Liver (tissue), 9 donors: ENCODE data around the gene ACKR4. TPM values are rescaled to one million over a fixed set of nuclear protein-coding genes. Genes with fewer than 3 reads are reported as not detected.

Experiments
- DNase-seq: peaks from one replicate; pipeline ENCODE4 v3.0.0-alpha.2; 2017; ENCODE audit warnings: low spot score
- H3K27ac ChIP-seq, 2 donors: one replicate each; pipeline ENCODE4 v1.7.0; 2013; ENCODE audit warnings: inconsistent platforms in 2 of 2, low read length in 2 of 2, control low read depth in 1 of 2, low read depth in 1 of 2, mild to moderate bottlenecking in 1 of 2
- H3K27me3 ChIP-seq, 4 donors: one replicate each; pipeline versions ENCODE4 v1.6.1 to v1.7.0; 2013; ENCODE audit warnings: low read length in 3 of 4, inconsistent platforms in 1 of 4, mild to moderate bottlenecking in 1 of 4, moderate library complexity in 1 of 4; ENCODE audit not compliant: control insufficient read depth in 4 of 4, insufficient read depth in 4 of 4
- H3K36me3 ChIP-seq, 4 donors: one replicate each; pipeline versions ENCODE4 v1.6.1 to v1.7.0; 2013; ENCODE audit warnings: low read length in 3 of 4, mild to moderate bottlenecking in 3 of 4, low read depth in 1 of 4, moderate library complexity in 1 of 4; ENCODE audit not compliant: control insufficient read depth in 4 of 4, insufficient read depth in 3 of 4
- H3K4me1 ChIP-seq, 4 donors: one replicate each; pipeline versions ENCODE4 v1.6.1 to v1.7.0; 2013; ENCODE audit warnings: low read length in 3 of 4, mild to moderate bottlenecking in 3 of 4, moderate library complexity in 1 of 4; ENCODE audit not compliant: control insufficient read depth in 4 of 4, insufficient read depth in 4 of 4
- H3K4me3 ChIP-seq, 3 donors: one replicate each; pipeline versions ENCODE4 v1.6.1 to v1.7.0; 2013; ENCODE audit warnings: low read length in 3 of 3, control low read depth in 1 of 3, low read depth in 1 of 3, mild to moderate bottlenecking in 1 of 3
- H3K9ac ChIP-seq, 2 donors: one replicate each; pipeline ENCODE4 v1.7.0; 2013; ENCODE audit warnings: low read length in 2 of 2, mild to moderate bottlenecking in 2 of 2, moderate library complexity in 2 of 2, control low read depth in 1 of 2, low read depth in 1 of 2
- H3K9me3 ChIP-seq, 4 donors: one replicate each; pipeline versions ENCODE4 v1.6.1 to v1.7.0; 2013; ENCODE audit warnings: low read length in 3 of 4; ENCODE audit not compliant: control insufficient read depth in 4 of 4
- CTCF ChIP-seq: fragments of 150-350 bp; IDR thresholded peaks from 2 replicates; pipeline ENCODE4 v1.5.1; 2017; ENCODE audit warnings: improper control_type of control experiment, low read depth, low read length; ENCODE audit not compliant: missing input control
- EGR1 ChIP-seq, 2 donors: IDR thresholded peaks; 2 replicates each; pipeline ENCODE4 v1.6.1; 2016 to 2018; ENCODE audit warnings: antibody characterized with exemption in 2 of 2, low read depth in 2 of 2
- FOXA1 ChIP-seq: IDR thresholded peaks from 2 replicates; pipeline ENCODE4 v1.6.1; 2016; ENCODE audit warnings: antibody characterized with exemption
- FOXA2 ChIP-seq: IDR thresholded peaks from 2 replicates; pipeline ENCODE4 v1.6.1; 2016; ENCODE audit warnings: antibody characterized with exemption
- GABPA ChIP-seq, 2 donors: IDR thresholded peaks in 1 of 2; conservative IDR thresholded peaks in 1 of 2; 2 replicates each; pipeline ENCODE4 v1.6.1; 2016; ENCODE audit warnings: antibody characterized with exemption in 2 of 2, mild to moderate bottlenecking in 1 of 2, moderate library complexity in 1 of 2
- HNF4A ChIP-seq, 2 donors: conservative IDR thresholded peaks; 2 replicates each; pipeline ENCODE4 v1.6.1; 2016; ENCODE audit warnings: antibody characterized with exemption in 2 of 2, mild to moderate bottlenecking in 2 of 2
- HNF4G ChIP-seq: IDR thresholded peaks from 2 replicates; pipeline ENCODE4 v1.6.1; 2016; ENCODE audit warnings: antibody characterized with exemption
- JUND ChIP-seq, 2 donors: IDR thresholded peaks; 2 replicates each; pipeline ENCODE4 v1.6.1; 2016; ENCODE audit warnings: antibody characterized with exemption in 2 of 2
- NR2F2 ChIP-seq: IDR thresholded peaks from 2 replicates; pipeline ENCODE4 v1.6.1; 2016; ENCODE audit warnings: antibody characterized with exemption
- RAD21 ChIP-seq, 2 donors: IDR thresholded peaks; 2 replicates each; pipeline ENCODE4 v1.6.1; 2016; ENCODE audit warnings: antibody characterized with exemption in 2 of 2, mild to moderate bottlenecking in 2 of 2
- REST ChIP-seq: IDR thresholded peaks from 2 replicates; pipeline ENCODE4 v1.6.1; 2016; ENCODE audit warnings: antibody characterized with exemption, mild to moderate bottlenecking
- RXRA ChIP-seq, 2 donors: IDR thresholded peaks; 2 replicates each; pipeline ENCODE4 v1.6.1; 2017 to 2018; ENCODE audit warnings: antibody characterized with exemption in 2 of 2, mild to moderate bottlenecking in 1 of 2
- SP1 ChIP-seq: IDR thresholded peaks from 2 replicates; pipeline ENCODE4 v1.6.1; 2018; ENCODE audit warnings: antibody characterized with exemption, mild to moderate bottlenecking
- TAF1 ChIP-seq: conservative IDR thresholded peaks from 2 replicates; pipeline ENCODE4 v1.6.1; 2016; ENCODE audit warnings: antibody characterized with exemption, mild to moderate bottlenecking
- YY1 ChIP-seq: IDR thresholded peaks from 2 replicates; pipeline ENCODE4 v1.6.1; 2016; ENCODE audit warnings: antibody characterized with exemption, mild to moderate bottlenecking
- ZBTB33 ChIP-seq: IDR thresholded peaks from 2 replicates; pipeline ENCODE4 v1.6.1; 2016; ENCODE audit warnings: antibody characterized with exemption
- WGBS: extraction: QIAGEN DNeasy Blood & Tissue Kit; methylation state at CpG from one replicate; pipeline ENCODE4 v1.1.7; 2013; 5-methylcytosine and 5-hydroxymethylcytosine counted together
- polyA plus RNA-seq, 2 donors: library from polyadenylated mRNA; stranded (reverse) in 1 of 2; unstranded in 1 of 2; fragments of 200-250 nt in 1 of 2; fragments of >200 nt in 1 of 2; fragmentation: Nextera tagmentation in 1 of 2; extraction: Ambion mirVana in 1 of 2; gene quantifications; one replicate each; pipeline versions ENCODE4 v1.2.1 to v1.2.3, GENCODE V29; 2013 to 2015
- total RNA-seq, 2 donors: library from RNA; depleted of rRNA; stranded (reverse); fragments of >200 nt; gene quantifications; one replicate each; pipeline ENCODE4 v1.2.3, GENCODE V29; 2014
- TF ChIP-seq, protein P1 (sequence below): IDR thresholded peaks from 2 replicates; pipeline ENCODE4 v1.6.1; 2016; ENCODE audit warnings: antibody characterized with exemption
- TF ChIP-seq, protein P2 (sequence below): IDR thresholded peaks from 2 replicates; pipeline ENCODE4 v1.6.1; 2016; ENCODE audit warnings: antibody characterized with exemption
- donor health status: healthy.
- donor health status: healthy.
- donor health status: healthy.
- donor health status: healthy.
- donor health status: healthy.

Gene ACKR4
- total and polyA plus RNA-seq, 4 donors = 0.21 to 0.71 (median 0.31) TPM

GRCh38 chr3:132645058-132645457 is 48.0 kb downstream of the ACKR4 start:
- Histone ChIP-seq H3K9me3 (no peaks in the 10 kb centered on the region), H3K36me3 (peaks cover 0 to 16% (median 6%) of the 10 kb centered on the region in 4 donors), H3K4me1 (peaks cover 0 to 3% (median 0%) of the 10 kb centered on the region in 4 donors), H3K27ac (no peak overlapping the region), H3K27me3 (no peaks in the 10 kb centered on the region), H3K4me3 (no peak overlapping the region), H3K9ac (peak overlapping the region in 1 of 2 donors; percentile 19)
- 91% methylated on average over 1 of the region's 1 CpG for WGBS
- DNase-seq = no peak
- TF ChIP-seq YY1 = no peak
- no peak for TF ChIP-seq ZBTB33
- TF ChIP-seq GABPA (IDR thresholded peaks at IDR 0.05 in 1 of 2, conservative IDR thresholded peaks at IDR 0.05 in 1 of 2) = no peak
- TF ChIP-seq FOXA1 = no peak
- no peak for TF ChIP-seq NR2F2
- TF ChIP-seq REST = no peak
- no peak for TF ChIP-seq EGR1 (IDR thresholded peaks at IDR 0.05; ENCODE audit: low read depth in 2 of 2)
- TF ChIP-seq, protein P1, sequence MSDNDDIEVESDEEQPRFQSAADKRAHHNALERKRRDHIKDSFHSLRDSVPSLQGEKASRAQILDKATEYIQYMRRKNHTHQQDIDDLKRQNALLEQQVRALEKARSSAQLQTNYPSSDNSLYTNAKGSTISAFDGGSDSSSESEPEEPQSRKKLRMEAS = no peak
- no peak for TF ChIP-seq CTCF
- no peak for TF ChIP-seq HNF4G
- no peak for TF ChIP-seq HNF4A (conservative IDR thresholded peaks at IDR 0.05)
- TF ChIP-seq FOXA2 = no peak
- TF ChIP-seq, protein P2, sequence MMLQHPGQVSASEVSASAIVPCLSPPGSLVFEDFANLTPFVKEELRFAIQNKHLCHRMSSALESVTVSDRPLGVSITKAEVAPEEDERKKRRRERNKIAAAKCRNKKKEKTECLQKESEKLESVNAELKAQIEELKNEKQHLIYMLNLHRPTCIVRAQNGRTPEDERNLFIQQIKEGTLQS = no peak
- no peak for TF ChIP-seq JUND (IDR thresholded peaks at IDR 0.05)
- TF ChIP-seq SP1 = no peak
- no peak for TF ChIP-seq TAF1
- TF ChIP-seq RAD21 (IDR thresholded peaks at IDR 0.05) = no peak
- no peak for TF ChIP-seq RXRA (IDR thresholded peaks at IDR 0.05)
